Prostate gland (tissue), 2 donors: ENCODE data around the gene ILKAP.

Experiments used
- POLR2AphosphoS5 ChIP-seq: sonication (generic); formaldehyde crosslinking; IDR thresholded peaks from one replicate; pipeline ENCODE4 v1.6.1; 2017; ENCODE audit warnings: antibody characterized with exemption
- TF ChIP-seq, protein P1 (sequence below), 4 experiments: fragments of 200-600 bp in 2 of 4; fragments of 450-650 bp in 2 of 4; sonication (generic) in 2 of 4; IDR thresholded peaks; 1 replicate in 3 of 4; 2 replicates in 1 of 4; pipeline ENCODE4 v1.5.1; 2016 to 2019; ENCODE audit warnings: antibody characterized with exemption in 4 of 4, mild to moderate bottlenecking in 2 of 4, moderate library complexity in 2 of 4

DNA sequence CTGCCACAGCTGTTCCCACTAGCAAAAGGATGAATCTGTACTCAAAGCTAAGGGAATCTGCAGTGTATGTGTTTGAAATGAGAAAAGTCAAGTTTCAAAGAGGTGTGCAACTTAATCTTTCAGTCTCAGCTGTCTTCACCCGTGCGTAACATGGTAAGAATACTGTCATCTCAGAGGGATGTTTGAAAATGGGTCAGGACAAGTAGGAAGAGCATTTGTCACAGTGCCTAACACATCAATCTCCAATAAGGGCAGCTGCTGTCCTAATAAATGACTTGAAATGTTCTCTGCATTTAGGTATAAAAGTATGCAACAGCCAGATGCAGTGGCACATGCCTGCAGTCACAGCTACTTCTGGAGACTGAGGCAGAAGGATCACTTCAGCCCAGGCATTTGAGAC, 13.1 kb downstream of the ILKAP start:
- TF ChIP-seq, protein P1, sequence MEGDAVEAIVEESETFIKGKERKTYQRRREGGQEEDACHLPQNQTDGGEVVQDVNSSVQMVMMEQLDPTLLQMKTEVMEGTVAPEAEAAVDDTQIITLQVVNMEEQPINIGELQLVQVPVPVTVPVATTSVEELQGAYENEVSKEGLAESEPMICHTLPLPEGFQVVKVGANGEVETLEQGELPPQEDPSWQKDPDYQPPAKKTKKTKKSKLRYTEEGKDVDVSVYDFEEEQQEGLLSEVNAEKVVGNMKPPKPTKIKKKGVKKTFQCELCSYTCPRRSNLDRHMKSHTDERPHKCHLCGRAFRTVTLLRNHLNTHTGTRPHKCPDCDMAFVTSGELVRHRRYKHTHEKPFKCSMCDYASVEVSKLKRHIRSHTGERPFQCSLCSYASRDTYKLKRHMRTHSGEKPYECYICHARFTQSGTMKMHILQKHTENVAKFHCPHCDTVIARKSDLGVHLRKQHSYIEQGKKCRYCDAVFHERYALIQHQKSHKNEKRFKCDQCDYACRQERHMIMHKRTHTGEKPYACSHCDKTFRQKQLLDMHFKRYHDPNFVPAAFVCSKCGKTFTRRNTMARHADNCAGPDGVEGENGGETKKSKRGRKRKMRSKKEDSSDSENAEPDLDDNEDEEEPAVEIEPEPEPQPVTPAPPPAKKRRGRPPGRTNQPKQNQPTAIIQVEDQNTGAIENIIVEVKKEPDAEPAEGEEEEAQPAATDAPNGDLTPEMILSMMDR (IDR thresholded peaks at IDR 0.05): no peak
- no peak for TF ChIP-seq POLR2AphosphoS5
